Activated gamma-delta T cell treated with Interleukin-2 at 50 U/mL for 16 hours (primary cell): ENCODE measurements around the gene OR56B1.

Source experiments
- DNase-seq: peaks from one replicate; pipeline ENCODE4 v3.0.0-alpha.2; 2020

The OR56B1 gene

GRCh38 chr11:5737091-5737490 is 843 bp downstream of the OR56B1 start:
- DNase-seq, result no peak

GRCh38 chr11:5737670-5738392 is 1.6 kb downstream of the OR56B1 start:
- DNase-seq, result no peak

DNA sequence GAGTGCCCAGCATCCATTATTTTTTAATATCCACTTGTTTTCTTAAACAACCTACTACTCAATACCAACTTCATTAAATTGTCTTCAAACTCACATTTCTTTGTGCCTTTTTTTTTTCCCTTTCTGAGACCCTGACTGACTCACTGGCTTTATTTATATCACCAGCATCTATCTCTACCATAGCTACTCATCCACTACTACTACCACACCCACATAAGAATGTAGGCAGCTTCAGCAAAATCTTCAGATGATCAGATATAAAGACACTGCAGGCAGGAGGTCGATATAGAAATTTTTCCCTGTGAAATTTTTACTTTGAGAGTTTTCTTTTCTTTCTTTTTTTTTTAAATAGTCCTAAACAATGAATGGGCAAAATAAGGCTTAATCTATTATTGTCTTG is 2.2 kb downstream of the OR56B1 start:
- no peak for DNase-seq

DNA sequence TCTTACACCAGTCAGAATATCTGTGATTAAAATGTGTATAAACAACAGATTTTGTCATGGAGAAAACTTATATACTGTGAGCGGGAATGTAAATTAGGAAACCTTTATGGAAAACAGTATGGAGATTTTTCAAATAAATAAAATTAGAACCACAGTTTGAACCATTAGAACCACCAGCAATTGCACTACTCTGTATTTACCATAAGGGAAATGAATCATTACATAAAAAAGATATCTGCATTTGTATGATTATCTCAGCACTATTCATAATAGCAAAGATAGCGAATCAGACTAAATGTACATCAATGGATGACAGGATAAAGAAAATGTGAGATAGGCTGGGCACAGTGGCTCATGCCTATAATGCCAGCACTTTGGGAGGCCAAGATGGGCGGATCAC is 10.4 kb downstream of the OR56B1 start:
- no peak for DNase-seq

- no peak for DNase-seq
Observed at GRCh38 chr11:5749836-5750235, 13.6 kb downstream of the OR56B1 start.

DNA sequence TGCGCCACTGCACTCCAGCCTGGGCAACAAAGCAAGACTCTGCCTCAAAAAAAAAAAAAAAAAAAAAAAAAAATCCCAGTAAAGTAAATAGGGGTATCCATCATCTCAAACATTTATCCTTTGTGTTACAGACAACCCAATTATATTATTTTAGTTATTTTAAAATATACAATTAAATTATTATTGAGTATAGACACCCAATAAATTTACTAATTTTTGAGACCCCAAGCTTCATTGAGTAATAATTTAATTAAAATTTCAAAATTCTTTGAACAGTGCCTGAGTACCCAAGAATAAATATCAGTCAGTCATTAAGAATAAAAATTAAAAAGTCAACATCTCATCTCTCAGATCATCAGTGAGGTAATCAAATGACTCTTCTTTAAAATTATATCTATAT is 17.7 kb downstream of the OR56B1 start, which contains the start of gene OR52N4:
OR52N4 (plus strand) TSS at position 301 of the 400 bp plus-strand sequence. CDS start 498 bp downstream, outside the sequence.
- no peak for DNase-seq

GRCh38 chr11:5767056-5767455 is 30.8 kb downstream of the OR56B1 start:
- no peak for DNase-seq

GRCh38 chr11:5783255-5783654 is 47.0 kb downstream of the OR56B1 start, which contains the start of gene OR52N5:
Gene OR52N5 (minus strand): TSS chr11:5783355. CDS start chr11:5778634, 4,721 bp downstream.
- no peak for DNase-seq
